TTC549 (cell line): ENCODE results near the gene P2RY2.
"Not testable (repeated sequence)": the region's sequence is repeated elsewhere in the genome, so short reads cannot be mapped to it uniquely, and the experiment has no call there.

ENCODE experiments used
- FAIRE-seq: peaks from 2 replicates; lab custom pipeline; 2012; peaks lifted over from hg19 to GRCh38; lab: Jason Lieb, UNC

The P2RY2 gene

GRCh38 chr11:73188301-73188700 lies 29.8 kb upstream of the P2RY2 start:
- no peak for FAIRE-seq

- FAIRE-seq: no peak
Observed at GRCh38 chr11:73189315-73189714, 28.8 kb upstream of the P2RY2 start.

- FAIRE-seq: no peak
Observed at GRCh38 chr11:73189723-73190556, 28.1 kb upstream of the P2RY2 start.

GRCh38 chr11:73190557-73190885 lies 27.6 kb upstream of the P2RY2 start:
- no peak for FAIRE-seq

- FAIRE-seq: no peak
Observed at GRCh38 chr11:73191151-73191550, 26.9 kb upstream of the P2RY2 start.

- FAIRE-seq: no peak
Observed at GRCh38 chr11:73192272-73192671, 25.8 kb upstream of the P2RY2 start.

GRCh38 chr11:73193251-73194033 lies 24.6 kb upstream of the P2RY2 start:
- FAIRE-seq: no peak

- no peak for FAIRE-seq
Observed at GRCh38 chr11:73194034-73194507, 24.0 kb upstream of the P2RY2 start.

GRCh38 chr11:73194593-73194992 lies 23.5 kb upstream of the P2RY2 start:
- no peak for FAIRE-seq

GRCh38 chr11:73195191-73196007 lies 22.7 kb upstream of the P2RY2 start:
- FAIRE-seq: no peak

GRCh38 chr11:73196576-73196975 lies 21.5 kb upstream of the P2RY2 start:
- FAIRE-seq: no peak

- FAIRE-seq: no peak
Observed at GRCh38 chr11:73197348-73197747, 20.7 kb upstream of the P2RY2 start.

GRCh38 chr11:73197787-73198186 lies 20.3 kb upstream of the P2RY2 start:
- not testable (repeated sequence) for FAIRE-seq

GRCh38 chr11:73198677-73199076 lies 19.4 kb upstream of the P2RY2 start:
- FAIRE-seq: no peak

GRCh38 chr11:73199446-73199845 lies 18.6 kb upstream of the P2RY2 start:
- no peak for FAIRE-seq

GRCh38 chr11:73200256-73200655 lies 17.8 kb upstream of the P2RY2 start:
- no peak for FAIRE-seq

- no peak for FAIRE-seq
Observed at GRCh38 chr11:73201249-73201648, 16.8 kb upstream of the P2RY2 start.

GRCh38 chr11:73201888-73202780 lies 15.9 kb upstream of the P2RY2 start:
- no peak for FAIRE-seq

- no peak for FAIRE-seq
Observed at GRCh38 chr11:73203322-73203721, 14.8 kb upstream of the P2RY2 start.

- FAIRE-seq: no peak
Observed at GRCh38 chr11:73203790-73204189, 14.3 kb upstream of the P2RY2 start.

- FAIRE-seq: no peak
Observed at GRCh38 chr11:73204711-73205121, 13.4 kb upstream of the P2RY2 start.
